Liver (tissue), 9 donors: Measurements from ENCODE around the gene SLC7A6OS. TPM values are rescaled to one million over a fixed set of nuclear protein-coding genes. Genes with fewer than 3 reads are reported as not detected.

Experiments
- DNase-seq: peaks from one replicate; pipeline ENCODE4 v3.0.0-alpha.2; 2017; ENCODE audit warnings: low spot score
- H3K27ac ChIP-seq, 2 donors: one replicate each; pipeline ENCODE4 v1.7.0; 2013; ENCODE audit warnings: inconsistent platforms in 2 of 2, low read length in 2 of 2, control low read depth in 1 of 2, low read depth in 1 of 2, mild to moderate bottlenecking in 1 of 2
- H3K27me3 ChIP-seq, 4 donors: one replicate each; pipeline versions ENCODE4 v1.6.1 to v1.7.0; 2013; ENCODE audit warnings: low read length in 3 of 4, inconsistent platforms in 1 of 4, mild to moderate bottlenecking in 1 of 4, moderate library complexity in 1 of 4; ENCODE audit not compliant: control insufficient read depth in 4 of 4, insufficient read depth in 4 of 4
- H3K36me3 ChIP-seq, 4 donors: one replicate each; pipeline versions ENCODE4 v1.6.1 to v1.7.0; 2013; ENCODE audit warnings: low read length in 3 of 4, mild to moderate bottlenecking in 3 of 4, low read depth in 1 of 4, moderate library complexity in 1 of 4; ENCODE audit not compliant: control insufficient read depth in 4 of 4, insufficient read depth in 3 of 4
- H3K4me1 ChIP-seq, 4 donors: one replicate each; pipeline versions ENCODE4 v1.6.1 to v1.7.0; 2013; ENCODE audit warnings: low read length in 3 of 4, mild to moderate bottlenecking in 3 of 4, moderate library complexity in 1 of 4; ENCODE audit not compliant: control insufficient read depth in 4 of 4, insufficient read depth in 4 of 4
- H3K4me3 ChIP-seq, 3 donors: one replicate each; pipeline versions ENCODE4 v1.6.1 to v1.7.0; 2013; ENCODE audit warnings: low read length in 3 of 3, control low read depth in 1 of 3, low read depth in 1 of 3, mild to moderate bottlenecking in 1 of 3
- H3K9ac ChIP-seq, 2 donors: one replicate each; pipeline ENCODE4 v1.7.0; 2013; ENCODE audit warnings: low read length in 2 of 2, mild to moderate bottlenecking in 2 of 2, moderate library complexity in 2 of 2, control low read depth in 1 of 2, low read depth in 1 of 2
- H3K9me3 ChIP-seq, 4 donors: one replicate each; pipeline versions ENCODE4 v1.6.1 to v1.7.0; 2013; ENCODE audit warnings: low read length in 3 of 4; ENCODE audit not compliant: control insufficient read depth in 4 of 4
- CTCF ChIP-seq: fragments of 150-350 bp; IDR thresholded peaks from 2 replicates; pipeline ENCODE4 v1.5.1; 2017; ENCODE audit warnings: improper control_type of control experiment, low read depth, low read length; ENCODE audit not compliant: missing input control
- EGR1 ChIP-seq, 2 donors: IDR thresholded peaks; 2 replicates each; pipeline ENCODE4 v1.6.1; 2016 to 2018; ENCODE audit warnings: antibody characterized with exemption in 2 of 2, low read depth in 2 of 2
- FOXA1 ChIP-seq: IDR thresholded peaks from 2 replicates; pipeline ENCODE4 v1.6.1; 2016; ENCODE audit warnings: antibody characterized with exemption
- FOXA2 ChIP-seq: IDR thresholded peaks from 2 replicates; pipeline ENCODE4 v1.6.1; 2016; ENCODE audit warnings: antibody characterized with exemption
- GABPA ChIP-seq, 2 donors: IDR thresholded peaks in 1 of 2; conservative IDR thresholded peaks in 1 of 2; 2 replicates each; pipeline ENCODE4 v1.6.1; 2016; ENCODE audit warnings: antibody characterized with exemption in 2 of 2, mild to moderate bottlenecking in 1 of 2, moderate library complexity in 1 of 2
- HNF4A ChIP-seq, 2 donors: conservative IDR thresholded peaks; 2 replicates each; pipeline ENCODE4 v1.6.1; 2016; ENCODE audit warnings: antibody characterized with exemption in 2 of 2, mild to moderate bottlenecking in 2 of 2
- HNF4G ChIP-seq: IDR thresholded peaks from 2 replicates; pipeline ENCODE4 v1.6.1; 2016; ENCODE audit warnings: antibody characterized with exemption
- JUND ChIP-seq, 2 donors: IDR thresholded peaks; 2 replicates each; pipeline ENCODE4 v1.6.1; 2016; ENCODE audit warnings: antibody characterized with exemption in 2 of 2
- NR2F2 ChIP-seq: IDR thresholded peaks from 2 replicates; pipeline ENCODE4 v1.6.1; 2016; ENCODE audit warnings: antibody characterized with exemption
- RAD21 ChIP-seq, 2 donors: IDR thresholded peaks; 2 replicates each; pipeline ENCODE4 v1.6.1; 2016; ENCODE audit warnings: antibody characterized with exemption in 2 of 2, mild to moderate bottlenecking in 2 of 2
- RXRA ChIP-seq, 2 donors: IDR thresholded peaks; 2 replicates each; pipeline ENCODE4 v1.6.1; 2017 to 2018; ENCODE audit warnings: antibody characterized with exemption in 2 of 2, mild to moderate bottlenecking in 1 of 2
- SP1 ChIP-seq: IDR thresholded peaks from 2 replicates; pipeline ENCODE4 v1.6.1; 2018; ENCODE audit warnings: antibody characterized with exemption, mild to moderate bottlenecking
- TAF1 ChIP-seq: conservative IDR thresholded peaks from 2 replicates; pipeline ENCODE4 v1.6.1; 2016; ENCODE audit warnings: antibody characterized with exemption, mild to moderate bottlenecking
- YY1 ChIP-seq: IDR thresholded peaks from 2 replicates; pipeline ENCODE4 v1.6.1; 2016; ENCODE audit warnings: antibody characterized with exemption, mild to moderate bottlenecking
- WGBS: extraction: QIAGEN DNeasy Blood & Tissue Kit; methylation state at CpG from one replicate; pipeline ENCODE4 v1.1.7; 2013; 5-methylcytosine and 5-hydroxymethylcytosine counted together
- polyA plus RNA-seq, 2 donors: library from polyadenylated mRNA; stranded (reverse) in 1 of 2; unstranded in 1 of 2; fragments of 200-250 nt in 1 of 2; fragments of >200 nt in 1 of 2; fragmentation: Nextera tagmentation in 1 of 2; extraction: Ambion mirVana in 1 of 2; gene quantifications; one replicate each; pipeline versions ENCODE4 v1.2.1 to v1.2.3, GENCODE V29; 2013 to 2015
- total RNA-seq, 2 donors: library from RNA; depleted of rRNA; stranded (reverse); fragments of >200 nt; gene quantifications; one replicate each; pipeline ENCODE4 v1.2.3, GENCODE V29; 2014
- TF ChIP-seq, protein P1 (sequence below): IDR thresholded peaks from 2 replicates; pipeline ENCODE4 v1.6.1; 2016; ENCODE audit warnings: antibody characterized with exemption
- TF ChIP-seq, protein P2 (sequence below): IDR thresholded peaks from 2 replicates; pipeline ENCODE4 v1.6.1; 2016; ENCODE audit warnings: antibody characterized with exemption
- TF ChIP-seq, protein P3 (sequence below): IDR thresholded peaks from 2 replicates; pipeline ENCODE4 v1.6.1; 2016; ENCODE audit warnings: antibody characterized with exemption
- donor health status: healthy.
- donor health status: healthy.
- donor health status: healthy.
- donor health status: healthy.
- donor health status: healthy.

Gene SLC7A6OS
- total and polyA plus RNA-seq, 4 donors: 2.6 to 8.3 (median 5.5) TPM

DNA sequence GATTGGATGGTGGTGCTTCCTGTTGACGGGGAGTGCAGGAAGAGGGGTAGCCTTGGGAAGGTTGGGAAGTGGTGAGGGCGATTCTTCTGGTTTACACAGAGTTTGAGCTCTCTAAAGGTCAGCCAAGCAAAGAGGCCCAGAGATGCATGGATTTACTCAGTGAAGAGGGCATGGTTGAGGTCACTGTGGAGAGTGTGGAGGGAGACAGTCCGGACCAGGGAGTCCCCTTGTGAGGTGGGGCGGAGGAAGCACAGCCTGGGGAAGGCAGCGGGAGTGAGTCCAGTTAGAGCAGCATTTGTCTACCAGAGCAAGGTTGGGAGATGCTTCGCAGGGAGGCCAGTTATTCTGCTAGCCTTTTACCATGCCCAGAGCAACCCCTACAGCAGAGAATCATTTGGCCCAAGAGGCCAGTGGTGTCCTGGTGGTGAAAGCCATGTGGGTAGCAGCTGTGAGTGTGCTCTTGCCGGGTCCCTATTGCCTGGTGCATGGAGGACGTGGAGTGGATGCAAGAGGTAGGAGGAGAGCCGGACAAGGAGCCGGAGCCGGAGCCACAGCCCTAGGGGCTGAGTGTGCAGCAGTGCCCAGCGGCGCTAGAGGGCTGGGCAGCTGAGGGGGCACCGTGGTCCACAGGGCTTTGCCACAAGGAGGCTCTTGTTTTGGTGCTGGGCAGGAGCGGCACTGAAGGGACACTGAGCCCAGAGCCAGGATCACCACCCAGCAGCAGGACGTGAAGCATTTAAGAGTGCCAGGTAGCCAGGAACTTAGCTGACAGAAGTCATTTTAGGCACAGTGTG lies 27.8 kb upstream of the SLC7A6OS start (continued):
- TF ChIP-seq CTCF (no peak), HNF4G (no peak), YY1 (no peak), JUND (IDR thresholded peaks at IDR 0.05) (no peak), RXRA (IDR thresholded peaks at IDR 0.05) (no peak), EGR1 (IDR thresholded peaks at IDR 0.05; ENCODE audit: low read depth in 2 of 2) (no peak), FOXA1 (no peak)

GRCh38 chr16:68335175-68335574 lies 24.4 kb upstream of the SLC7A6OS start:
- Histone ChIP-seq H3K4me3 (no peak overlapping the region), H3K4me1 (peaks cover 0 to 22% (median 19%) of the 10 kb centered on the region in 4 donors), H3K9ac (no peak overlapping the region), H3K36me3 (peaks cover 10 to 30% (median 21%) of the 10 kb centered on the region in 4 donors), H3K27me3 (no peaks in the 10 kb centered on the region), H3K9me3 (no peaks in the 10 kb centered on the region), H3K27ac (no peak overlapping the region)
- DNase-seq: no peak
- 82% methylated on average over 5 of the region's 5 CpGs for WGBS
- TF ChIP-seq, protein P1, sequence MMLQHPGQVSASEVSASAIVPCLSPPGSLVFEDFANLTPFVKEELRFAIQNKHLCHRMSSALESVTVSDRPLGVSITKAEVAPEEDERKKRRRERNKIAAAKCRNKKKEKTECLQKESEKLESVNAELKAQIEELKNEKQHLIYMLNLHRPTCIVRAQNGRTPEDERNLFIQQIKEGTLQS: no peak
- no peak for TF ChIP-seq CTCF
- TF ChIP-seq TAF1: no peak
- TF ChIP-seq GABPA (IDR thresholded peaks at IDR 0.05 in 1 of 2, conservative IDR thresholded peaks at IDR 0.05 in 1 of 2): no peak
- no peak for TF ChIP-seq FOXA1
- no peak for TF ChIP-seq RXRA (IDR thresholded peaks at IDR 0.05)
- no peak for TF ChIP-seq HNF4A (conservative IDR thresholded peaks at IDR 0.05)
- no peak for TF ChIP-seq YY1
- TF ChIP-seq RAD21 (IDR thresholded peaks at IDR 0.05): no peak
- TF ChIP-seq, protein P2, sequence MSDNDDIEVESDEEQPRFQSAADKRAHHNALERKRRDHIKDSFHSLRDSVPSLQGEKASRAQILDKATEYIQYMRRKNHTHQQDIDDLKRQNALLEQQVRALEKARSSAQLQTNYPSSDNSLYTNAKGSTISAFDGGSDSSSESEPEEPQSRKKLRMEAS: no peak
- no peak for TF ChIP-seq FOXA2
- no peak for TF ChIP-seq NR2F2
- TF ChIP-seq SP1: no peak
- TF ChIP-seq, protein P3, sequence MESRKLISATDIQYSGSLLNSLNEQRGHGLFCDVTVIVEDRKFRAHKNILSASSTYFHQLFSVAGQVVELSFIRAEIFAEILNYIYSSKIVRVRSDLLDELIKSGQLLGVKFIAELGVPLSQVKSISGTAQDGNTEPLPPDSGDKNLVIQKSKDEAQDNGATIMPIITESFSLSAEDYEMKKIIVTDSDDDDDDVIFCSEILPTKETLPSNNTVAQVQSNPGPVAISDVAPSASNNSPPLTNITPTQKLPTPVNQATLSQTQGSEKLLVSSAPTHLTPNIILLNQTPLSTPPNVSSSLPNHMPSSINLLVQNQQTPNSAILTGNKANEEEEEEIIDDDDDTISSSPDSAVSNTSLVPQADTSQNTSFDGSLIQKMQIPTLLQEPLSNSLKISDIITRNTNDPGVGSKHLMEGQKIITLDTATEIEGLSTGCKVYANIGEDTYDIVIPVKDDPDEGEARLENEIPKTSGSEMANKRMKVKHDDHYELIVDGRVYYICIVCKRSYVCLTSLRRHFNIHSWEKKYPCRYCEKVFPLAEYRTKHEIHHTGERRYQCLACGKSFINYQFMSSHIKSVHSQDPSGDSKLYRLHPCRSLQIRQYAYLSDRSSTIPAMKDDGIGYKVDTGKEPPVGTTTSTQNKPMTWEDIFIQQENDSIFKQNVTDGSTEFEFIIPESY: no peak
